Keratinocyte (primary cell): ENCODE measurements around the gene IGFN1. TPM values are rescaled to one million over a fixed set of nuclear protein-coding genes. Genes with fewer than 3 reads are reported as not detected.

Experiments
- DNase-seq: peaks from one replicate; pipeline ENCODE4 v3.0.0-alpha.2; 2011; ENCODE audit warnings: low read depth, missing footprints, low spot score
- FAIRE-seq: peaks from 2 replicates; lab custom pipeline; 2011; peaks lifted over from hg19 to GRCh38; lab: Jason Lieb, UNC
- H2AFZ ChIP-seq: 2 replicates; pipeline ENCODE4 v1.6.0; 2012; ENCODE audit warnings: low read length, control low read depth, inconsistent platforms; ENCODE audit not compliant: control insufficient read depth
- H3K27ac ChIP-seq: 2 replicates; pipeline ENCODE4 v1.5.1; 2011; ENCODE audit warnings: low read length; ENCODE audit not compliant: control insufficient read depth, insufficient read depth
- H3K27me3 ChIP-seq: 3 replicates; pipeline ENCODE4 v1.6.0; 2011; ENCODE audit warnings: low read length; ENCODE audit not compliant: control insufficient read depth, insufficient read depth; ENCODE audit errors: extremely low read depth
- H3K36me3 ChIP-seq, 2 experiments: 2 replicates in 1 of 2; 3 replicates in 1 of 2; pipeline ENCODE4 v1.5.1; 2011; ENCODE audit warnings: low read length in 2 of 2, mild to moderate bottlenecking in 1 of 2; ENCODE audit not compliant: control insufficient read depth in 2 of 2, insufficient read depth in 2 of 2; ENCODE audit errors: extremely low read depth in 1 of 2
- H3K4me1 ChIP-seq: 3 replicates; pipeline ENCODE4 v1.5.1; 2011; ENCODE audit warnings: low read length; ENCODE audit not compliant: control insufficient read depth, insufficient read depth; ENCODE audit errors: extremely low read depth
- H3K4me2 ChIP-seq: 3 replicates; pipeline ENCODE4 v1.6.0; 2011; ENCODE audit warnings: low read depth, low read length; ENCODE audit not compliant: control insufficient read depth, insufficient read depth; ENCODE audit errors: extremely low read depth
- H3K4me3 ChIP-seq, 3 experiments: fragments of 200-600 bp in 1 of 3; sonication (generic) in 1 of 3; 2 replicates in 2 of 3; 3 replicates in 1 of 3; pipeline ENCODE4 v1.5.1; 2011 to 2016; ENCODE audit warnings: low read length in 3 of 3, mild to moderate bottlenecking in 3 of 3, control low read depth in 2 of 3, inconsistent platforms in 1 of 3, low read depth in 1 of 3, mixed read lengths in 1 of 3, mixed run types in 1 of 3, moderate library complexity in 1 of 3; ENCODE audit not compliant: control insufficient read depth in 2 of 3, insufficient read depth in 2 of 3; ENCODE audit errors: extremely low read depth in 1 of 3
- H3K79me2 ChIP-seq: 2 replicates; pipeline ENCODE4 v1.6.0; 2012; ENCODE audit warnings: low read length; ENCODE audit not compliant: control insufficient read depth, insufficient read depth
- H3K9ac ChIP-seq: 3 replicates; pipeline ENCODE4 v1.6.0; 2011; ENCODE audit warnings: low read length; ENCODE audit not compliant: control insufficient read depth, insufficient read depth; ENCODE audit errors: extremely low read depth
- H3K9me1 ChIP-seq: 3 replicates; pipeline ENCODE4 v1.6.0; 2011; ENCODE audit warnings: low read length; ENCODE audit not compliant: control insufficient read depth, insufficient read depth; ENCODE audit errors: extremely low read depth
- H3K9me3 ChIP-seq: 2 replicates; pipeline ENCODE4 v1.5.1; 2012; ENCODE audit warnings: low read depth, low read length; ENCODE audit not compliant: control insufficient read depth
- H4K20me1 ChIP-seq: 3 replicates; pipeline ENCODE4 v1.6.0; 2011; ENCODE audit warnings: low read length; ENCODE audit not compliant: control insufficient read depth, insufficient read depth; ENCODE audit errors: extremely low read depth
- CTCF ChIP-seq, 3 experiments: IDR thresholded peaks in 1 of 3; conservative IDR thresholded peaks in 1 of 3; optimal IDR thresholded peaks in 1 of 3; 2 replicates in 2 of 3; 3 replicates in 1 of 3; pipeline versions ENCODE3 to v1.5.1; 2011; ENCODE audit warnings: low read length in 3 of 3, mild to moderate bottlenecking in 3 of 3, moderate library complexity in 2 of 3, control low read depth in 1 of 3, inconsistent platforms in 1 of 3; ENCODE audit not compliant: insufficient read depth in 2 of 3; ENCODE audit errors: extremely low read depth in 1 of 3
- EZH2 ChIP-seq: IDR thresholded peaks from one replicate; pipeline ENCODE4 v1.6.1; 2012; ENCODE audit warnings: inconsistent platforms, mild to moderate bottlenecking, low read length, moderate library complexity
- dilution Hi-C: fragments of 300-500 bp; cut with MboI; formaldehyde crosslinking; loops from one replicate; pipeline ENCODE4 v1.7.0; 2020; ENCODE audit warnings: low sequenced_read_pairs; ENCODE audit not compliant: extremely low pct_ligation_motif_present
- polyA plus RNA-seq, 5 experiments: library from polyadenylated mRNA; depleted of rRNA in 3 of 5; stranded (reverse) in 3 of 5; stranded (forward) in 1 of 5; unstranded in 1 of 5; fragments of >200 nt; gene quantifications; 1 replicate in 1 of 5; 2 replicates in 3 of 5; 3 replicates in 1 of 5; pipeline versions ENCODE4 v1.2.1 to v1.2.3, GENCODE V29; 2011 to 2012; ENCODE audit warnings: missing spikeins in 2 of 5, low read depth in 1 of 5, low replicate concordance in 1 of 5

Gene IGFN1
- polyA plus RNA-seq, 1 donor (not counting 4 experiments of a cell fraction or from before 2014, with no cell fraction given) = not detected

- no peak for TF ChIP-seq EZH2
- TF ChIP-seq CTCF (optimal IDR thresholded peaks at IDR 0.05 in 1 of 3, IDR thresholded peaks at IDR 0.05 in 1 of 3, conservative IDR thresholded peaks at IDR 0.05 in 1 of 3; ENCODE audit: extremely low read depth in 1 of 3, insufficient read depth in 2 of 3, low read length in 3 of 3) = no peak
- FAIRE-seq (no peak), DNase-seq (no peak)
- peaks cover 5 to 6% of the 10 kb centered on the region in 2 experiments for H3K36me3 ChIP-seq
- H3K9ac ChIP-seq = no peak overlapping the region
- no peaks in the 10 kb centered on the region for H4K20me1 ChIP-seq
- dilution Hi-C loops = no loop called here
- H3K9me3 ChIP-seq = no peaks in the 10 kb centered on the region
- no peak overlapping the region for H3K4me3 ChIP-seq
- no peak overlapping the region for H3K27ac ChIP-seq
- peaks cover 10% of the 10 kb centered on the region for H3K4me1 ChIP-seq
- H2AFZ ChIP-seq = no peak overlapping the region
- H3K4me2 ChIP-seq = no peak overlapping the region
- H3K27me3 ChIP-seq = peaks cover 9% of the 10 kb centered on the region
- no peaks in the 10 kb centered on the region for H3K9me1 ChIP-seq
- peaks cover 3% of the 10 kb centered on the region for H3K79me2 ChIP-seq
These were observed 35.3 kb upstream of the IGFN1 start for GRCh38 chr1:201155354-201155753.

DNA sequence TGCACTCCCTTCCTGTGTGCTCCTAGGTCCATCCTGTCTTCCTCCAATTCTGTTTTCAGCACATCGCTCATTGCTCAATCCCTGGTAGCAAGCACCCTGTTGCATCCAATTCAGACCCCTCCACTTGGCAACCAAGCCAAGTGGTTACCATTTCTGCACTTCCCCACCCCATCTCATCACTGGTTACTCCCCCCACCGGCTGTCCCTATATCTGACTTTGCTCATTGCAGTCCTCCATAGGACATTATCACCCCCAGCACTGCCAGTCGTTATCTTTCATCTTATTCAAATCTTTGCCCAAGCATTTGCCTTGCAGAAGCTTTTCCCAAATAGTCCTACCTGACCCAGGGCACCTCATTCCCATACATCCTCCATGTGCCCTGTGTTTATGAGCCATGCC lies 34.3 kb upstream of the IGFN1 start:
- Histone ChIP-seq H3K9ac (no peak overlapping the region), H3K4me3 (no peak overlapping the region), H3K4me1 (peaks cover 10% of the 10 kb centered on the region), H2AFZ (no peak overlapping the region), H3K9me3 (no peaks in the 10 kb centered on the region), H3K79me2 (peaks cover 3% of the 10 kb centered on the region), H3K27ac (no peak overlapping the region), H4K20me1 (no peaks in the 10 kb centered on the region), H3K27me3 (peaks cover 9% of the 10 kb centered on the region), H3K4me2 (no peak overlapping the region), H3K36me3 (peaks cover 0 to 2% of the 10 kb centered on the region in 2 experiments), H3K9me1 (no peaks in the 10 kb centered on the region)
- no peak for DNase-seq
- no peak for FAIRE-seq
- dilution Hi-C loops = no loop called here
- no peak for TF ChIP-seq CTCF (optimal IDR thresholded peaks at IDR 0.05 in 1 of 3, IDR thresholded peaks at IDR 0.05 in 1 of 3, conservative IDR thresholded peaks at IDR 0.05 in 1 of 3; ENCODE audit: extremely low read depth in 1 of 3, insufficient read depth in 2 of 3, low read length in 3 of 3)
- no peak for TF ChIP-seq EZH2
